Activated naive CD4-positive, alpha-beta T cell treated with Interleukin-2 at 50 U/mL for 16 hours (primary cell): Measurements from ENCODE around the gene TMEFF1.
"Not testable (repeated sequence)": the region's sequence is repeated elsewhere in the genome, so short reads cannot be mapped to it uniquely, and the experiment has no call there.

ENCODE experiments used
- DNase-seq: peaks from one replicate; pipeline ENCODE4 v3.0.0-alpha.2; 2020

Gene TMEFF1

GRCh38 chr9:100499460-100499859 is 26.5 kb downstream of the TMEFF1 start:
- no peak for DNase-seq

GRCh38 chr9:100499866-100500265 is 26.9 kb downstream of the TMEFF1 start:
- DNase-seq, result no peak

DNA sequence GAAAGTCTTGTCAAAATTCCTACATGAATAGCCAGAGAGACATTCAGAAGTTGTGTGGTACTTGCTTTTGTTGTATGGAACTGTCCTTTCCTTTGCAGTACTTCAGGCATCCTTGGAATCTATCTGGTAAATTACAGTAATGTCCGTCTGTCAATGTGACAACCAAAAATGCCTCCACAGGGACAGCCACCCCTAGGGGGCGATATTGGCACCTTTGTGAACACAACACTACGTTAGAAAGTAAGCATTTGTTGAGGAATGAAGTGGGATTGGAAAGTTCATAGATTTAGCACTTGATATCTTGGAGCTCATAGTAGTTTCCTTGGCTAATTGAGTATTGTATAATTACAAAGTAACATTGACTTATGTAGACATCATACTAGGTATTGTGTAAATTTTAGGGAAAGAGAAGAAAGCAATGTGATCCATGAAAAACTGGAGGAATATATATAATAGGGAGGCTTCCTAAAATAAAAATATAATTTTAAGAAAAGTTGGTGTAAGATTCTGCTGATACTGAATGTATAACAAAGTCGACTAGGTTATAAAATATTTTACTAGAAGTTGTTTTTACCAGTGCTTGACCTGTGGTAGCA is 32.7 kb downstream of the TMEFF1 start:
- DNase-seq, result peak; percentile 60

DNA sequence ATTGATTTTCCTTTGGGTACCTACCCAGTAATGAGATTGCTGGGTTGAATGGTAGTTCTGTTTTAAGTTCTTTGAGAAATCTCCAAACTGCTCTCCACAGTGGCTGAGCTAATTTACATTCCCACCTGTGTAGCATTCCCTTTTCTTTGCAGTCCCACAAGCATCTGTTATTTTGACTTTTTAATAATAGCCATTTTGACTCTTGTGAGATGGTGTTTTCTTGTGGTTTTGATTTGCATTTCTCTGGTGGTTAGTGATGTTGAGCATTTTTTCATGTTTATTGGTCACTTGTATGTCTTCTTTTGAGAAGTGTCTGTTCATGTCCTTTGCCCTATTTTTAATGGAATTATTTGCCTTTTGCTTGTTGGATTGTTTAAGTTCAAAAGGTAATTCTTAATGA is 34.4 kb downstream of the TMEFF1 start:
- DNase-seq, result not testable (repeated sequence)

DNA sequence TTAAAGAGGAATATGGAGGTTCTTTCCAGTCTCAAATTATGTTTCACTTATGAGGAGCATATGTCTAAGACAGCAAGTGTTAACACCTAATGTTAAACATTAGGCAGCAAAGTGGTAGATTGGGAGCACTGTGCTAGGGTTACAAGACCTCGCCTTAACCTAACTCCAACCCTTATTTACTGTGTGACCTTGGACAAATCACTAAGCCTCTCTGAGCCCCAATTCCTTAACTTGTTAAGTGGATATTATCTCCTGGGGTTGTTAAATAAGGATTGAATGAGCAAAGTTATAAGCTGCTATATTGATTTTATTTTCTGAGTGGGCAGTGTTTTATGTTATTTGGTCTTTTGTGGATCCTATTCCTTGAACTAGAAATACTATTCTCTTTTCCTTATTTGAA is 38.3 kb downstream of the TMEFF1 start:
- DNase-seq, result no peak

GRCh38 chr9:100515578-100516494 is 42.9 kb downstream of the TMEFF1 start:
- DNase-seq, result no peak

GRCh38 chr9:100521282-100521681 is 48.3 kb downstream of the TMEFF1 start:
- no peak for DNase-seq

GRCh38 chr9:100525563-100525962 is 52.6 kb downstream of the TMEFF1 start:
- DNase-seq, result no peak

DNA sequence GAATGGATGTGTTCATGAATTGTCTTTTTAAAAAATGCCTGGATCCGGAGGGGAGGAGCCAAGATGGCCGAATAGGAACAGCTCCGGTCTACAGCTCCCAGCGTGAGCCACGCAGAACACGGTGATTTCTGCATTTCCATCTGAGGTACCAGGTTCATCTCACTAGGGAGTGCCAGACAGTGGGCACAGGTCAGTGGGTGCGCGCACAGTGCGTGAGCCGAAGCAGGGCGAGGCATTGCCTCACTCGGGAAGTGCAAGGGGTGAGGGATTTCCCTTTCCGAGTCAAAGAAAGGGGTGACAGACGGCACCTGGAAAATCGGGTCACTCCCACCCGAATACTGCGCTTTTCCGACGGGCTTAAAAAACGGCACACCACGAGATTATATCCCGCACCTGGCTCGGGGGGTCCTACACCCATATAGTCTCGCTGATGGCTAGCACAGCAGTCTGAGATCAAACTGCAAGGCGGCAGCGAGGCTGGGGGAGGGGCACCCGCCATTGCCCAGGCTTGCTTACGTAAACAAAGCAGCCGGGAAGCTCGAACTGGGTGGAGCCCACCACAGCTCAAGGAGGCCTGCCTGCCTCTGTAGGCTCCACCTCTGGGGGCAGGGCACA is 54.3 kb downstream of the TMEFF1 start:
- DNase-seq, result not testable (repeated sequence)

- no peak for DNase-seq
Observed at GRCh38 chr9:100534401-100534800, 61.5 kb downstream of the TMEFF1 start.

- no peak for DNase-seq
Observed at GRCh38 chr9:100540327-100540726, 67.4 kb downstream of the TMEFF1 start.

DNA sequence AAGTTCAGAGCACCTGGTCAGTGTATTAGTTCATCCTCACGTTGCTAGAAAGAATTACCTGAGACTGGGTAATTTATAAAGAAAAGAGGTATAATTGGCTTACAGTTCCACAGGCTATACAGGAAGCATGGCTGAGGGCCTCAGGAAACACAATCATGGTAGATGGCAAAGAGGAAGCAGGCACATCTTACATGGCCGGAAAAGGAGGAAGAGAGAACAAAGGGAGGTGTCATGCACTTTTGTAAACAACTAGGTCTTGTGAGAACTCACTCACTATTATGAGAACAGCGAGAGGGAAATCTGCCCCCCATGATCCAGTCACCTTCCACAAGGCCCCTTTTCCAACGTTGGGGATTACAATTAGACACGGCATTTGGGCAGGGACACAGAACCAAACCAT is 76.1 kb downstream of the TMEFF1 start:
- no peak for DNase-seq

- no peak for DNase-seq
Observed at GRCh38 chr9:100554935-100555401, 82.0 kb downstream of the TMEFF1 start.

GRCh38 chr9:100555471-100555870 is 82.5 kb downstream of the TMEFF1 start:
- no peak for DNase-seq

DNA sequence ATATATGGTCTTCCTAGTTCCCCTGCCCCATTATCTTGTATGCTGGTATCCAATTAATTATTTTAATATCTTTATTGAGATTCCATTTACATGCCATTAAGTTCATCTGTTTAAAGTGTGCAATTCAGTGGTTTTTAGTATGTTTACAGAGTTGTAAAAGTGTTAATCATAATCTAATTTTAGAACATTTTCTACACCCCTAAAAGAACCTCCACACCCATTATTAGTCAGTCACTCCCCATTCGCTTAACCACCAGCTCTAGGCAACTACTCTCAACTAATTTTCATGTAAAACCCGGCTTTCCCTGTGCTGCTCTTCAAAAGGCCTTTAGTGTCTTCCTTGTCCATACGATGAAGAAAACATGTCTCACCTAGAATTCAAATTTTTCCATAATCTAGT is 84.1 kb downstream of the TMEFF1 start:
- no peak for DNase-seq

DNA sequence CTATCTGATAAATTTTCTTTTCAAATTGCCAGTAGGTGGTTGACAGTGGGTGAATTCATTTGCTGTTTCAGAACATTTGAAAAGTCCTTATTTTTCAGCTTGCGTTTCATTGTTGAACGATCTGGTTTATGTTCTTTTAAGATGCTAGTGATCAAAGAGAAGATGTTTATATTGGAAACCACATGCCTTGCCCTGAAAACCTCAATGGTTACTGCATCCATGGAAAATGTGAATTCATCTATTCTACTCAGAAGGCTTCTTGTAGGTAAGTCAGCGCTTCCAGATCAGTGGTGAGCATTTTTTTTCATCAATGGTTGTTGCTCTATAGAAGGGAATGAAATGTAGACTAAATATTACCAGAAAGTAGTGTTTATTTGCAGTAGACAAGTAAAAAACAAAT is 88.3 kb downstream of the TMEFF1 start:
- DNase-seq, result no peak

DNA sequence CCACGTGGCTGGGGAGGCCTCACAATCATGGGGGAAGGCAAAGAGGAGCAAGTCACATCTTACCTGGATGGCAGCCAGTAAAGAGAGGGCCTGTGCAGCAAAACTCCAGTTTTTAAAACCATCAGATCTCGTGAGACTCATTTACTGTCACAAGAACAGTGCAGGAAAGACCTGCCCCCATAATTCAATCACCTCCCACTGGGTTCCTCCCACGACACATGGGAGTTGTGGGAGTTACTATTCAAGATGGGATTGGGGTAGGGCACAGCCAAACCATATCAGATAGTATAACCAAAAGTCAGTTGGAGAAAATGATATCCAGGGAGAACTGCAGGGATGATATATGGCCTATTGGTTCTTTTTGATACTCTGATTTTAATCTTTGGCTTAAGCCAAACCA is 94.9 kb downstream of the TMEFF1 start:
- no peak for DNase-seq

DNA sequence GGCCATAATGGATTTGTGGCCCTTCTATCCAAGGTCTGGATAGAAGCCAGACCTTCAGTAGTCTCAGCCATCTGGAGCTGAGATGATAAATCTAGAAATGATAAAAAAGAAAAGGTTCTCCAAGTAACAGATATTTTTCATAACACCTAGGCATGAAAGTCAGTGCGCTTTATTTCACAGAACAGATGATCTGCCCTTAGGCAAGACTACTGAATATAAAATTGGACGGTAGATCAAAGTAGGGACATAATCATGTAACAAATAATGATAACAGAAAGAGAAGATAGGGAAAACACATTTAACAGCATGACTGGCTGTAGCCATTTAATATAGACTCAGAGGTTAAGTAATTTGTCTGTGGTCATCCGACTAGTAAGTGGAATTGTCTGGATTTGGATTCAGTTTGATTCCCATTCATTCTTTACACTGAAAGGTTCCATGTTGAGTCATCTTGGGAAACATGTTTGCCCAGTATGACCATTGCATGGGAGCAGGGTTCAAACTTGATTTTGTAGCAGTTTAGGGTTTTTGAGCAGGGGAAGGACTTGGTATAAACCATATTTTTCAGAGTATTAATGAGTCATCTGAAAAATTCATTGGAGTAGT is 100.8 kb downstream of the TMEFF1 start:
- no peak for DNase-seq

GRCh38 chr9:100575006-100575405 is 102.1 kb downstream of the TMEFF1 start:
- no peak for DNase-seq

DNA sequence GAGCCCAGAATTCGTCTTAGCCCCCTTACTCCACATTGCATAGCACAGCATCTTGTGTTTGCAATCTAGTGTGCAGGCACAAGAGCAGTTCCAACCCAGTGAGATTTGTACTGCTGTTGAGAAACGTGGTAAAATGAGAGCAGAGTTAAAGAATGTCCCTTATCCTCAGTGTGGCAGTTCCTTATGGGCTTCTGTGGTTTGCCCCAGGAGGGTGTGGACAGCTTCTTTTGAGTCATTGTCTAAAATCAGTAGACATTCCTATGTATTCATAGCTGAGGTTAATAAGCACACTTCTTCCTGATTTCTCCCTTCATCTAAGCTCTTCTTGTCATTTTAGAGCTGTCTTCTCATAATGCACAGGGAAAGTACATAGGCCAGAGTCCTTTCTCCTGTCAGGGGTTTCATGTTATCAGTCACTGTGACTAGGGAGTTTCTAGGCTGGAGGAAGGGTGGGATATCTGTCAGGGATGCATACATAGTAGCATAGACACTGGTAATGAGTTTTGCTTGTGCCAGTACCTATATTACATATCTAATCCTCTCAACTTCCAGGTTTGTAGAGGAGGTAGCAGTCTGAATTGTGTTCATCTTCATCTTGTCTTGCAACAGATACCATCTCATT is 102.9 kb downstream of the TMEFF1 start:
- no peak for DNase-seq

- no peak for DNase-seq
Observed at GRCh38 chr9:100577776-100578448, 105.0 kb downstream of the TMEFF1 start, which contains the start of gene CAVIN4. Gene CAVIN4, plus strand, starts transcription at chr9:100578079. Its CDS starts 65 bp downstream, at chr9:100578144.

- no peak for DNase-seq
Observed at GRCh38 chr9:100578610-100579009, 105.7 kb downstream of the TMEFF1 start.
